Epithelial cell of esophagus (primary cell): Measurements from ENCODE around the gene SPATA9.

ENCODE experiments used
- DNase-seq: peaks from one replicate; pipeline ENCODE4 v3.0.0; 2010; ENCODE audit warnings: low read depth
- H3K4me3 ChIP-seq: 2 replicates; pipeline ENCODE4 v1.5.1; 2011; ENCODE audit warnings: mild to moderate bottlenecking, low read length, control low read depth
- TF ChIP-seq, protein P1 (sequence below): IDR thresholded peaks from 2 replicates; pipeline ENCODE4 v1.5.1; 2011; ENCODE audit warnings: low read depth, mild to moderate bottlenecking, low read length, control low read depth, inconsistent platforms; ENCODE audit not compliant: insufficient read depth; ENCODE audit errors: missing control alignments

The SPATA9 gene

GRCh38 chr5:95669985-95670384 is 12.8 kb downstream of the SPATA9 start:
- no peak overlapping the region for H3K4me3 ChIP-seq
- DNase-seq, result no peak
- TF ChIP-seq, protein P1, sequence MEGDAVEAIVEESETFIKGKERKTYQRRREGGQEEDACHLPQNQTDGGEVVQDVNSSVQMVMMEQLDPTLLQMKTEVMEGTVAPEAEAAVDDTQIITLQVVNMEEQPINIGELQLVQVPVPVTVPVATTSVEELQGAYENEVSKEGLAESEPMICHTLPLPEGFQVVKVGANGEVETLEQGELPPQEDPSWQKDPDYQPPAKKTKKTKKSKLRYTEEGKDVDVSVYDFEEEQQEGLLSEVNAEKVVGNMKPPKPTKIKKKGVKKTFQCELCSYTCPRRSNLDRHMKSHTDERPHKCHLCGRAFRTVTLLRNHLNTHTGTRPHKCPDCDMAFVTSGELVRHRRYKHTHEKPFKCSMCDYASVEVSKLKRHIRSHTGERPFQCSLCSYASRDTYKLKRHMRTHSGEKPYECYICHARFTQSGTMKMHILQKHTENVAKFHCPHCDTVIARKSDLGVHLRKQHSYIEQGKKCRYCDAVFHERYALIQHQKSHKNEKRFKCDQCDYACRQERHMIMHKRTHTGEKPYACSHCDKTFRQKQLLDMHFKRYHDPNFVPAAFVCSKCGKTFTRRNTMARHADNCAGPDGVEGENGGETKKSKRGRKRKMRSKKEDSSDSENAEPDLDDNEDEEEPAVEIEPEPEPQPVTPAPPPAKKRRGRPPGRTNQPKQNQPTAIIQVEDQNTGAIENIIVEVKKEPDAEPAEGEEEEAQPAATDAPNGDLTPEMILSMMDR, result no peak

GRCh38 chr5:95669540-95669939 is 13.3 kb downstream of the SPATA9 start:
- peak; percentile 13 for DNase-seq
- H3K4me3 ChIP-seq, result no peak overlapping the region
- TF ChIP-seq, protein P1, result no peak

- no peak for DNase-seq
- TF ChIP-seq, protein P1, result no peak
- H3K4me3 ChIP-seq, result no peak overlapping the region
Observed at GRCh38 chr5:95668728-95669127, 14.1 kb downstream of the SPATA9 start.

DNA sequence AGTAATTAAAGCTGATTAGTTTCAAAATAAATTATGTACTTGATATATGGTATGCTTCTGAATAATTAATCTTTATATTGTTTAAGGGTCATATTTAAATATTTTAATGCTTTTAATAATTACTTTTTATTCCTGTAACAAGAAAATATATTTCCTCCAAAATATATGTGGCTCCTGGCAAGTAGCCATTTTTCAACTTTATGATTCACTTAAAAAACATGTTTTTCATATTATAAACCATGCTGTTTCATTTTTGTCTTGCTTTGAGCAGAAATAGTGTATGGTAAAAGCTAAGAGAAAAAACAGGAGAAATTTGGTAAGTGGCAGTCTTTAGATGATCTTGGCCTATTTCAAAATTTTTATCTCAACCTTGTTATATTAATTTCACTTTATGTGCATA is 14.6 kb downstream of the SPATA9 start:
- DNase-seq, result no peak
- TF ChIP-seq, protein P1, result no peak
- no peak overlapping the region for H3K4me3 ChIP-seq

DNA sequence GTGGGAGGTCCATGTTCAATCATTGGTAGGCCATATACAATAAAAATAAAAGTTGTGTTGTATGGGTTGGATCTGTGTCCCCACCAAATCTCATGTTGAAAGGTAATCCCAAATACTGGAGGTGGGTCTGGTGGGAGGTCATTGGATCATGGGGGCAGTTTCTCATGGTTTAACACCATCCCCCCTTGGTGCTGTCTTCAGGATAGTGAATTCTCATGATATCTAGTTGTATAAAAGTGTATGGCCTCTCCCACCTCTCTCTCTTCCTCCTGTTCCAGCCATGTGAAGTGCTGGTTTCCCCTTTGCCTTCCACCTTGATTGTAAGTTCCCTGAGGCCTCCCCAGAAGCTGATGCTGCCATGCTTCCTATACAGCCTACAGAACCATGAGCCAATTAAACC is 15.1 kb downstream of the SPATA9 start:
- TF ChIP-seq, protein P1, result no peak
- no peak for DNase-seq
- no peak overlapping the region for H3K4me3 ChIP-seq

DNA sequence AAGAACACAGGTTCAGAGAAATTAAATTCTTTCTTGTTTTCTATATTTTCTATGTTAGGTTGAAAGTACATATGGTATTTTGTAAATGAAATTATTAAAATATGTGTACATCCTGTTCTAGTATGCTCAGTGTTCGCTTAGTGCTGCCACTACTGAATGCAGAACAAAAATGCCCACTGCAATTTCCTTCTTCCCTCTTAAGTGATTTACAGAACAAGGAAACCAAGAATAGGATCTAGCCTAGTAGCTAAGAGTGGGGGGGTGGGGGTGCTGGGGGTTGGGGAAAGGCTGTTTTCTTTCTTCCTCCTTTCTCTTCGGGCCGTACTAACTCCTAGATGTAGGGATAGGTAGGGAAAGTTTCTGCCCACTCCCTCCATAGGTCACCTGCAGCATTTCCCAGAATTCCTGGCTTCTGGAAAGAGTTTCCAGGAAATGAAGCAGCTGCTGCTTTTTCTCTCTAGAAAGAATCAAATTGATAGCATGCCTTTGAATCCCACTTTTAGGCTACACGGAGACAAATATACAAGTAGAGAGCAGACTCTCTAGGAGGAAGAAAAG is 15.7 kb downstream of the SPATA9 start:
- TF ChIP-seq, protein P1, result no peak
- DNase-seq, result no peak
- no peak overlapping the region for H3K4me3 ChIP-seq

GRCh38 chr5:95664204-95664786 is 18.5 kb downstream of the SPATA9 start:
- TF ChIP-seq, protein P1, result peak; percentile 75
- DNase-seq, result peak; percentile 35
- H3K4me3 ChIP-seq, result no peak overlapping the region
